Measurements from ENCODE around the gene KRTAP10-12. TPM values are rescaled to one million over a fixed set of nuclear protein-coding genes. Genes with fewer than 3 reads are reported as not detected.

KRTAP10-12 gene
- polyA plus RNA-seq, 2 of the 4 experiments (the other 2 are of a cell fraction) = not detected

- no peak for DNase-seq (ENCODE audit: low read depth in 1 of 2, low spot score in 1 of 2)
- ChIA-PET POLR2A (no interaction called here), CTCF (interaction anchor here (1.5 kb wide), 1 partner anchor 60 kb away, joined by 3 read pairs; no protein-coding TSS in a partner anchor)
- no peak for TF ChIP-seq CBX2 (IDR thresholded peaks at IDR 0.05; ENCODE audit: borderline replicate concordance, low read depth)
- TF ChIP-seq PHF8 (IDR thresholded peaks at IDR 0.05; ENCODE audit: borderline replicate concordance, low read depth) = no peak
- no peak for TF ChIP-seq TP53 (CRISPR knock-in tag; IDR thresholded peaks at IDR 0.05)
- no peak for TF ChIP-seq SREBF2 (IDR thresholded peaks at IDR 0.05)
- no peak for TF ChIP-seq EHMT2 (IDR thresholded peaks at IDR 0.05; ENCODE audit: low read depth)
- no peak for TF ChIP-seq MAX (IDR thresholded peaks at IDR 0.05)
- no peak for TF ChIP-seq ZC3H11A (IDR thresholded peaks at IDR 0.05)
- TF ChIP-seq ELK1 (IDR thresholded peaks at IDR 0.05; ENCODE audit: low read depth, low read length) = no peak
- TF ChIP-seq ESRRA (IDR thresholded peaks at IDR 0.05; ENCODE audit: borderline replicate concordance, low read length) = no peak
- no peak for TF ChIP-seq CHD4 (IDR thresholded peaks at IDR 0.05; ENCODE audit: borderline replicate concordance)
- TF ChIP-seq MAZ (IDR thresholded peaks at IDR 0.05; ENCODE audit: borderline replicate concordance, low read depth, low read length) = no peak
- no peak for ATAC-seq
- H3K9me3 ChIP-seq = no peaks in the 10 kb centered on the region
- no peak for FAIRE-seq
- no peak within 1 kb of the TSS for H3K4me3 ChIP-seq
- H3K4me2 ChIP-seq = no peak within 1 kb of the TSS
- no peak within 1 kb of the TSS for H3K27ac ChIP-seq
- no peaks in the 10 kb centered on the region for H3K4me1 ChIP-seq
- 39% methylated on average over 8 of the region's 23 CpGs for WGBS (ENCODE audit: missing lambda C conversion rate)
Observed at GRCh38 chr21:44681861-44682579, 15.0 kb upstream of the KRTAP10-12 start, which contains the start of gene KRTAP12-1. Gene KRTAP12-1, minus strand, starts transcription at chr21:44682163. Its CDS starts 40 bp downstream, at chr21:44682123.

- ChIA-PET POLR2A (no interaction called here), CTCF (interaction anchor here (1.5 kb wide), 1 partner anchor 59 kb away, joined by 3 read pairs; no protein-coding TSS in a partner anchor)
- Histone ChIP-seq H3K4me2 (no peak overlapping the region), H3K9me3 (no peaks in the 10 kb centered on the region), H3K4me3 (no peak overlapping the region), H3K27ac (no peak overlapping the region), H3K4me1 (no peaks in the 10 kb centered on the region)
- 45% methylated on average over 12 of the region's 15 CpGs for WGBS (ENCODE audit: missing lambda C conversion rate)
- ATAC-seq = no peak
- no peak for DNase-seq (ENCODE audit: low read depth in 1 of 2, low spot score in 1 of 2)
- no peak for FAIRE-seq
- TF ChIP-seq ZC3H11A (IDR thresholded peaks at IDR 0.05) = no peak
- TF ChIP-seq REST (IDR thresholded peaks at IDR 0.05) = no peak
- TF ChIP-seq CHD2 (IDR thresholded peaks at IDR 0.05; ENCODE audit: low read length, partially characterized antibody) = no peak
- no peak for TF ChIP-seq ZSCAN20 (CRISPR knock-in tag; IDR thresholded peaks at IDR 0.05)
- TF ChIP-seq ATOH8 (CRISPR knock-in tag; IDR thresholded peaks at IDR 0.05; ENCODE audit: low read depth) = no peak
- no peak for TF ChIP-seq RAD21 (conservative IDR thresholded peaks at IDR 0.05 in 1 of 2, IDR thresholded peaks at IDR 0.05 in 1 of 2)
- no peak for TF ChIP-seq SREBF2 (IDR thresholded peaks at IDR 0.05)
- TF ChIP-seq MAZ (IDR thresholded peaks at IDR 0.05; ENCODE audit: borderline replicate concordance, low read depth, low read length) = no peak
- TF ChIP-seq CEBPB (IDR thresholded peaks at IDR 0.05) = no peak
- TF ChIP-seq EHF (CRISPR knock-in tag; IDR thresholded peaks at IDR 0.05) = no peak
- TF ChIP-seq HMGXB4 (CRISPR knock-in tag; IDR thresholded peaks at IDR 0.05; ENCODE audit: borderline replicate concordance) = no peak
- no peak for TF ChIP-seq NFE2L2 (conservative IDR thresholded peaks at IDR 0.05; ENCODE audit: low read length)
- TF ChIP-seq CBX2 (IDR thresholded peaks at IDR 0.05; ENCODE audit: borderline replicate concordance, low read depth) = no peak
- no peak for TF ChIP-seq FOSB (CRISPR knock-in tag; IDR thresholded peaks at IDR 0.05)
- no peak for TF ChIP-seq TP53 (CRISPR knock-in tag; IDR thresholded peaks at IDR 0.05)
Observed at GRCh38 chr21:44682580-44683151, 14.3 kb upstream of the KRTAP10-12 start.
